BJ (cell line): Measurements from ENCODE around the gene PEPD. TPM values are rescaled to one million over a fixed set of nuclear protein-coding genes. Genes with fewer than 3 reads are reported as not detected.

ENCODE experiments used
- CTCF ChIA-PET: fragments of 350-600 bp; formaldehyde crosslinking; extraction: SDS; loops from one replicate; lab custom pipeline; 2021; ENCODE audit warnings: antibody characterized with exemption, inconsistent platforms; lab: Yijun Ruan, JAX
- POLR2A ChIA-PET: fragments of 300-600 bp; sonication (Branson Sonifier 250); formaldehyde crosslinking; extraction: SDS; loops from one replicate; lab custom pipeline; 2021; ENCODE audit warnings: antibody characterized with exemption; lab: Charles Lee
- DNase-seq: peaks from one replicate; pipeline ENCODE4 v3.0.0-alpha.2; 2011; ENCODE audit warnings: low read depth
- H3K27me3 ChIP-seq: 2 replicates; pipeline ENCODE4 v1.6.0; 2011; ENCODE audit warnings: low read length; ENCODE audit not compliant: control insufficient read depth, insufficient read depth
- H3K36me3 ChIP-seq: 2 replicates; pipeline ENCODE4 v1.5.1; 2011; ENCODE audit warnings: low read length; ENCODE audit not compliant: control insufficient read depth, insufficient read depth
- H3K4me3 ChIP-seq: 2 replicates; pipeline ENCODE4 v1.5.1; 2011; ENCODE audit warnings: low read depth, mild to moderate bottlenecking, control low read depth, low read length
- polyA plus RNA-seq: library from polyadenylated mRNA; depleted of rRNA; stranded (reverse); fragments of >200 nt; gene quantifications from 2 replicates; pipeline ENCODE4 v1.2.3, GENCODE V29; 2011
- TF ChIP-seq, protein P1 (sequence below): IDR thresholded peaks from 2 replicates; pipeline ENCODE4 v1.5.1; 2011; ENCODE audit warnings: low read depth, mild to moderate bottlenecking, control low read depth, inconsistent platforms, low read length, moderate library complexity; ENCODE audit not compliant: insufficient read depth

The PEPD gene
- polyA plus RNA-seq, 1 experiment: 97.6 TPM

DNA sequence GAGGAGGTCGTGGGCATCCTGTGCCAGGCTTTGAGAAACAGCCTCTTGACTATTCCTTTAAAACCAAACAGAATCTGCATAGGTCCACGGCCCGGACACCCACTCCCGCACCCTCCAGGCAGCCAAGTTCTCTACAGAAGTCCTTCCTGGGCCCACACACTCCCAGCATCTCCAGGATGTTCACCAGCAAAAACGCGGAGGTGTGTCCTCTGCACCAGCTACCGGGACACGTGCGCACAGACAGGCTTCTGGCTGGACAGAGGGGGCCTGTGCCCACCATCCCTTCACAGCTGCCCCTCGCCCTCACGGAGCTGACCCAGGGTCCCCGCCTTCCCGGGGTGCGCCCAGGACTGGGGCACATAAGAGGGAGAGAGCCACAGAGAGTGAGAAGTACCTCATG is 103.8 kb downstream of the PEPD start:
- CTCF ChIA-PET: interaction anchor here (0.8 to 7.9 kb wide), 11 partner anchors 10 to 360 kb away, joined by 3 to 120 read pairs (median 5); no protein-coding TSS in a partner anchor
- no peak for DNase-seq
- TF ChIP-seq, protein P1, sequence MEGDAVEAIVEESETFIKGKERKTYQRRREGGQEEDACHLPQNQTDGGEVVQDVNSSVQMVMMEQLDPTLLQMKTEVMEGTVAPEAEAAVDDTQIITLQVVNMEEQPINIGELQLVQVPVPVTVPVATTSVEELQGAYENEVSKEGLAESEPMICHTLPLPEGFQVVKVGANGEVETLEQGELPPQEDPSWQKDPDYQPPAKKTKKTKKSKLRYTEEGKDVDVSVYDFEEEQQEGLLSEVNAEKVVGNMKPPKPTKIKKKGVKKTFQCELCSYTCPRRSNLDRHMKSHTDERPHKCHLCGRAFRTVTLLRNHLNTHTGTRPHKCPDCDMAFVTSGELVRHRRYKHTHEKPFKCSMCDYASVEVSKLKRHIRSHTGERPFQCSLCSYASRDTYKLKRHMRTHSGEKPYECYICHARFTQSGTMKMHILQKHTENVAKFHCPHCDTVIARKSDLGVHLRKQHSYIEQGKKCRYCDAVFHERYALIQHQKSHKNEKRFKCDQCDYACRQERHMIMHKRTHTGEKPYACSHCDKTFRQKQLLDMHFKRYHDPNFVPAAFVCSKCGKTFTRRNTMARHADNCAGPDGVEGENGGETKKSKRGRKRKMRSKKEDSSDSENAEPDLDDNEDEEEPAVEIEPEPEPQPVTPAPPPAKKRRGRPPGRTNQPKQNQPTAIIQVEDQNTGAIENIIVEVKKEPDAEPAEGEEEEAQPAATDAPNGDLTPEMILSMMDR: no peak

DNA sequence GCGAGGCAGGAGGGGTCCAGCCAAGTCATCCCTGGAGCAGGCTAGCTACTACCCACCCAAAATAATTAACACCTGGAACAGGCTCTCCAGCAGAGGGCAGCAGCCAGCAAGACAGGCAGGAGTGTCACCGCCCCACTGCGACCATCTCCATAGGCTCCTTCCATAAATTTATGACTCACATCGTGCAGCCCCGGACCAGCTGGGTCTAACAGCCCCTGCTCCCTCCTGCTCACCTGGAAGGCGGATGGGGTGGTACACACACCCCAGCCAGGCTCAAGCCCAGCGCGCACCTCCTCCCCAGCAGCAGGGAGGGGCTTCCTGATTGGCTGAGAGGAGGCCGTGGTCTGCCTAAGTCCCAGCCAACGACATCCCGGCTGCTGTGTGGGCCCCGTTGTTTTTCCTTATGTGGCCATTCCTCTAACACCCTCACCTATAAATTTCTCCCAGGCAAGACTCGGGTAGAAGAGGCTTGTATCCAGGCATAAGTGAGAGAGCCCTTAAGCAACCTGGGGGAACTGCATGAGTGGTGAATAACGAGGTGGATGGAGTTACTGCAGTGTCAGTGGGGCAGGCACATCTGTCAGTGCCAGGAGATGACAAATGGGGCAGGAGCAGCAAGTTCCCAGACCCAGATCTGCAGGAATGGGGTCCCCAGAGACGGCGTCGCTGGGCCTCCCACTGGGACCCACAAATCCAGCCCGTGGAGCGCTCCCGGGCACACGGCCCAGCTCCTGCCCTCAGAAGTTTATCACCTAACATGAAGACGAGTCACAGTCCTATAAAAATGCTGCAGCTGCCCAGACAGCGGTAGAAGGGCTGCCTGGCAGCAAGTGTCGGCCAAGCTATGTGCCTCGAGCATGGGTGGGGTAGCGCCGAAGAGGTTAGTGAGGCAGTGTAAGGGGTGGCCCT is 105.0 kb downstream of the PEPD start:
- TF ChIP-seq, protein P1: peak; percentile 76
- Histone ChIP-seq H3K27me3 (no peaks in the 10 kb centered on the region), H3K36me3 (no peaks in the 10 kb centered on the region; the same call in 1 of the 2 replicates), H3K4me3 (no peak overlapping the region)
- ChIA-PET CTCF (interaction anchor here (0.6 to 7.9 kb wide), 37 partner anchors 10 to 582 kb away, joined by 3 to 120 read pairs (median 4); partner anchors contain the start of gene CEBPA), POLR2A (no interaction called here)
- DNase-seq: no peak

More for the DNA sequence above, 103.8 kb downstream of the PEPD start:
- Histone ChIP-seq H3K4me3 (no peak overlapping the region), H3K36me3 (no peaks in the 10 kb centered on the region; the same call in 1 of the 2 replicates), H3K27me3 (no peaks in the 10 kb centered on the region)
- POLR2A ChIA-PET: no interaction called here

DNA sequence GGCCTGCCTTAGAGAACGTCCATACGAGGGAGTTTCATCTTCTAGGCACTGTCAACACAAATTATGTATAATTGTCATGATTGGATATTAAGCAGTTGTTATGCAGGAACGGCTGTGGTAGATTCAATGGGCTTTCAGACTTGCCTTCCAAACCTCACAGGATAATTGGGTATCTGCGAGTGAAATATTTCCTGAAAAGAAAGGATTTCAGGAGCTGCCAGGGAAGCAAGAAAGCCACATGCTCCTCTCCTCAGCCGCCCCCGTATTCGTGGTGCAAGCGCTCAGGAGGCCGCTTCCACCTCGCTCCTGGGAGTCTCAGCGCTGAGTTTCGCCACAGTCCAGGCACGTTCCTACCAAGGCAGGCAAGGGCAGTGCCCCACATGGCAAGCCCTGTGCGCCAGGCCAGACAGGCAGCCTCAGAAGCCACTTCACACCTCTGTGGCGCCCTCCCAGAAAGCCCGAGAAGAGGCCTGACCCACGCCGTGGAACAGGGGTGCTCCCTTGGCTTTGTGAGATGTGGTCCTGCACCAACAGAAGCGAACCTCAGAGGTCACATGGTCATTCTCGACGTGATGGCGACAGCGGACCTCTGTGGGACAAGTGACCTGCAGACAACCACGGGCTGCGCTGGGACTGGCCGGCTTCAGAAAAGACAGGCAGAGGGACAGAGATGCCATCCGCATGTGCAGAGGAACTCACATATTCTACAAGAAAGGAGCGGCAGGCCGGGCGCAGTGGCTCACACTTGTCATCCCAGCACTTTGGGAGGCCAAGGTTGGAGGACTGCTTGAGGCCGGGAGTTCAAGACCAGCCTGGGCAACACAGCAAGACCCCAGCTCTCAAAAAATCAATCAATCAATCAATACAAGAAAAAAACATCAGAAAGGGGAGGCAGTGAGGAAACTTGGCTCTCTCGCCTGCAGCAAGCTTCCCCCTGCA is 106.7 kb downstream of the PEPD start:
- Histone ChIP-seq H3K36me3 (peaks cover under 1% of the 10 kb centered on the region; the same call in 1 of the 2 replicates), H3K27me3 (no peaks in the 10 kb centered on the region), H3K4me3 (no peak overlapping the region)
- TF ChIP-seq, protein P1: no peak
- CTCF ChIA-PET: interaction anchor here (0.6 to 19.0 kb wide), 13 partner anchors 8 to 583 kb away, joined by 3 to 405 read pairs (median 8); partner anchors contain the start of gene CEBPA
- POLR2A ChIA-PET: no interaction called here
- DNase-seq: no peak

DNA sequence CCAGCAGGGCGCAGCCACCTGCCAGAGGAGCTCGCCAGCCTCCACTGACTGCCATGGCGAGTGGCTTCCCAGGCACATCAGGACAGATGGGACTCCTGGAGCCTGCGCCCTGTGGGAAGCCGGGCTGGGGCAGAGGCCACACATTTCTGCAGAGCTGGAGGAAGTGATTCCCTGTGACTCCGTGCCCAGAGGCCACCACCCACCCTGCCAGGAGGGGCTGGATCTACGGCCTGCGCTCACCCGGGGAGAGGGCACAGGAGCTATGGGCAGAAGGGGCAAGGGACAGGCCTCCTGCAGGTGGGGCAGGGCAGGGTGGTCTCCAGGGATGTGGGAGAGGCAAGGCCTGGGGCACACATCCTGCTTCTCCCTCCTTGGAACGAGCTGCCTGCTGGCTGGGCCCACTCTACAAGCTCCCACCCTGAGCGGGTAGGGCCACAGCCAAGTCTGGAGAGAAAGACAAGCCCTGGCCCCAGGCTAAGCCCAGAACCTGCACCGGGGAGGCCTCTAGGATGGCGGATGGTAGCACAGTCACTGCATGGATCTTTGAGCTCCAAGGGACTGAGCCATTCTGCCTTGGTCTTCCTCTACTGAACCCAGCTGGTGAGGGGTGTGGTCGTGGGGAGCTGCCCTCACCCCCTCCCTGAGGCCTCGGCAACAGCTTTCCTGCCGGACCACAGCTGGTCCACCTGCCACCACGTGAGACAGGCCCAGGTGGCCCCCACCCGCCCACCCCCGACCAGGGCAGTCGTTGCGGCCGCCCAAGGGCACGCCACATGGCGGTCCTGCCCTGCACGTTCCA is 107.5 kb downstream of the PEPD start:
- ChIA-PET POLR2A (no interaction called here), CTCF (interaction anchor here (7.9 to 19.0 kb wide), 2 partner anchors 173 to 356 kb away, joined by 120 to 405 read pairs; no protein-coding TSS in a partner anchor)
- H3K4me3 ChIP-seq: no peak overlapping the region
- DNase-seq: no peak
- H3K36me3 ChIP-seq: peaks cover 2% of the 10 kb centered on the region; the same call in 1 of the 2 replicates
- no peaks in the 10 kb centered on the region for H3K27me3 ChIP-seq
- TF ChIP-seq, protein P1: no peak
